SKM-1 (cell line): Measurements from ENCODE around the gene IRGQ.
"Not testable (repeated sequence)": the region's sequence is repeated elsewhere in the genome, so short reads cannot be mapped to it uniquely, and the experiment has no call there.

Experiments
- DNase-seq: peaks from one replicate; lab custom pipeline; 2025; ENCODE audit not compliant: unreplicated experiment; lab: John Stamatoyannopoulos, UW

Gene IRGQ, protein sequence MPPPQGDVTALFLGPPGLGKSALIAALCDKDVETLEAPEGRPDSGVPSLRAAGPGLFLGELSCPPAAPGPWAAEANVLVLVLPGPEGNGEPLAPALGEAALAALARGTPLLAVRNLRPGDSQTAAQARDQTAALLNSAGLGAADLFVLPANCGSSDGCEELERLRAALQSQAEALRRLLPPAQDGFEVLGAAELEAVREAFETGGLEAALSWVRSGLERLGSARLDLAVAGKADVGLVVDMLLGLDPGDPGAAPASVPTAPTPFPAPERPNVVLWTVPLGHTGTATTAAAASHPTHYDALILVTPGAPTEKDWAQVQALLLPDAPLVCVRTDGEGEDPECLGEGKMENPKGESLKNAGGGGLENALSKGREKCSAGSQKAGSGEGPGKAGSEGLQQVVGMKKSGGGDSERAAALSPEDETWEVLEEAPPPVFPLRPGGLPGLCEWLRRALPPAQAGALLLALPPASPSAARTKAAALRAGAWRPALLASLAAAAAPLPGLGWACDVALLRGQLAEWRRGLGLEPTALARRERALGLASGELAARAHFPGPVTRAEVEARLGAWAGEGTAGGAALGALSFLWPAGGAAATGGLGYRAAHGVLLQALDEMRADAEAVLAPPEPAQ

DNA sequence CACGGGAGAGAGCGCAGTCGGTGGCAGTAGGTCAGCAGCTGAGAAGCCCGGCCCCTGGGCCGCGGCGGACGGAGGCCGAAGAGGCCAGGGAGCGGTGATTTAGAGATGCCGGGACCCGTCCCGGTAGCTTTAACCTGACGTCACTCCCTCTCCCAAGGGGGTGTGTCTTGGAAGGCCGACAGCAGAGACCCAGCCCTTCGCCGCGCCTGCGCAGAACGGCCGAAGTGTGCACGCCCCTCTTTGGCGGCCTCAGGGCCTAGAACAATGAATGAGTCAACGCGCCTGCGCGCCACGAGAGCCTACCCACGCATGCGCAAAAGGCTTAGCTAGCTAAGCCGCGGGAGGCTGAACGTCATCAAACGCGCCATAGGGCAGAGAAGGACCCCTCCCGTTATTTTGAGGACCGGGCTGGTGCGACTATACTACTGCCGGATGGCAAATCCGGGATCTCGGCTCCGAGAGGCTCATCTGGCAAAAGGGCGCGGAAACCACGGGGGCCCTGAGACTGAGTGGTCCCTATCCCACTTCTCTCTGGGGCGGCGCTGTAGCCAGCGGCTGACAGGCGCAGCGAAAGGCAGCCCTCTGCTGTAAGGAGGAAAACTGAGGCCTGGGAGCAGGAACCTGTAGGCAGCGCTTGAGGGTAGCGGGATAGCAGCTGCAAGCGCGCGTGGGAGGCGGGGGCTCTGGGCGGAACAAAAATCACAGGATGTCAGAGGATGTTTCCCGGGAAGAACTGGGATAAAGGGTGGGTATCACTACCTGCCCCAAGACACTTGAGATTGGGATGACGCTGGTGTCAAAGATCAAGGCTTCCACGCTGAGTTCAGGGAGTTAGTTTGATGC is at the start of gene IRGQ, which contains the start of gene ZNF576:
TSS of gene IRGQ (minus strand) at position 136 of the 843 bp plus-strand sequence. CDS start 796 bp downstream, outside the sequence.
TSS of gene ZNF576 (plus strand) at position 597 of the 843 bp plus-strand sequence. CDS start 514 bp downstream, outside the sequence.
- peak; percentile 87 for DNase-seq

DNA sequence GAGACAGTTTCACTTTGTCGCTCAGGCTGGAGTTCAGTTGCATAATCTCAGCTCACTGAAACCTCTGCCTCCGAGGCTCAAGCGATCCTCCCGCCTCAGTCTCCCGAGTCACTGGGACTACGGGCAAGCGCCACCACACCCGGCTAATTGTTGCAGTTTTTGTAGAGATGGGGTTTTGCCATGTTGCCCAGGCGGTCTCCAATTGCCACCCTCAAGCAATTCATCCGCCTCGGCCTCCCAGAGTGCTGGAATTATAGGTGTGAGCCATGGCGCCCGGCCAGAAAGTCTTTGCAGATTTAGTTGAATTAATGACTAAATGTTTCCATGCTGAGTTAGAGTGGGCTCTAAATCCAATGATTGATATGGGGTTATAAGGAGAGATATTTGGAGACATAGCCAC is 48.2 kb upstream of the IRGQ start:
- no peak for DNase-seq

DNA sequence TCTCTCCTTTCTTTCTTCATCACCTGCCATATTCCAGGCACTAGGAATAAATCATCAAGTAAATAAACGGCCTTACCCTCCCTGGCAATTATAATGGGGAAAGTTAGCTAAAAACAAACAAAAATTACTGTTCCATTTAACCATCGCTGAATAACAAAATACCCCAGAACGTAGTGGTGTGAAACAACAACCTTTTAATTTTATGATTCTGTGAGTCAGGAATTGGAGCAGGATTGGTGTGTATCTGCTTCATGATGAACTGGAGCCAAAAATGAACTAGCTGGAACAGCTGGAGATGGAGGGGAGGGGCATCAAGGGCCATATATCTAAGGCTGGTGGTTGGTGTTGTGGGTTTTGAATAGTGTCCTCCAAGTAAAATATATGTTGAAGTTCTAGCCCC is 47.4 kb upstream of the IRGQ start:
- DNase-seq, result no peak

DNA sequence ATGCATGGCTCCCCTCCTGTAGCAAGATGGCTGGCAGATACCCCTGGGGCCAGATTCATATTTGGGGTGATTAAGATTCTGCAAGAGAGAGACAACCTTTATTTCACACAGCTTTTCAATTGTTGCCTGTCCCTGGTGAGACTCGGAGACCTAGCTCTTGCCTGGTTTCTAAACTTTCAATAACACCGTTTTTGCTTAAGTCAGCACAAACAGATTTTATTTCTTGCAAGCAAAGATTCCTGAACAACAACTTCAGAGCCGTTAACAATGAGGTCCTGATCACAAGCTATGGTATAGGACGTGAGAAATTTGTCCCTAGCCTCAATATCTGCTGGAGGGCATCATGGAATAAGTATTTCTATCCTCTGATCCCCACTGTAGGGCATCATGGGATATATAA is 46.6 kb upstream of the IRGQ start:
- no peak for DNase-seq

DNA sequence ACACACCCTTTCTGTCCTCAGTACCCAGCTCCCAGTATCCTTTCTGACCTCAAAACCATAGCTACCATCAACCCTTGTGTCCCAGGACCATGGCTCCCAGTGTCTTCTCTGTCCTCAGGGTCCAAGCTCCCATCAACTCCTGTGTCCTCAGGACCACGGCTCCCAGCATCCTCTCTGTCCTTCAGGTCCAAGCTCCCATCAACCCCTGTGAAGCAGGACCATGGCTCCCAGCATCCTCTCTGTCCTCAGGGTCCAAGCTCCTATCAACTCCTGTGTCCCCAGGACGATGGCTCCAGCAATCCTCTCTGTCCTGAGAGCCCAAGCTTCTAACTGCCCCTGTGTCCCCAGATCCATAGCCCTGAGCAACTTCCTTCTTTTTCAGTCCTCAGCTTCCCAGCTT is 45.4 kb upstream of the IRGQ start:
- DNase-seq, result no peak

DNA sequence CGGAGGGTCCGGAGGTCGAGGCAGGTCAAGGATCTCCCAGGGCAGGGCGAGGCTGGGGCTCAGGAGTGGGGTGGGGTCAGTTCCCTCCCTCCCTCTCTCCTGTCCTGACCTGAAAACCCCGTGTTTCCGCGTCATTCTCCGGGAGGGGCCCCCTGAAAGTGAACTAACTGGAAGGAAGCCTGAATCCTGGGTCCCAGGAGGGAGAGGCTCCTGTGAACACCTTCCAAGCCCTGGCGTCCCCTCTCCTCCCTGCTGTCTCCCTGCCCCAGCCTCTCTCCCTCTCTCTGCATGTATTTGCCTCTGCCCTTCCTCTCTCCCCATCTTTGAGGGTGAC is 44.5 kb upstream of the IRGQ start:
- DNase-seq, result no peak

DNA sequence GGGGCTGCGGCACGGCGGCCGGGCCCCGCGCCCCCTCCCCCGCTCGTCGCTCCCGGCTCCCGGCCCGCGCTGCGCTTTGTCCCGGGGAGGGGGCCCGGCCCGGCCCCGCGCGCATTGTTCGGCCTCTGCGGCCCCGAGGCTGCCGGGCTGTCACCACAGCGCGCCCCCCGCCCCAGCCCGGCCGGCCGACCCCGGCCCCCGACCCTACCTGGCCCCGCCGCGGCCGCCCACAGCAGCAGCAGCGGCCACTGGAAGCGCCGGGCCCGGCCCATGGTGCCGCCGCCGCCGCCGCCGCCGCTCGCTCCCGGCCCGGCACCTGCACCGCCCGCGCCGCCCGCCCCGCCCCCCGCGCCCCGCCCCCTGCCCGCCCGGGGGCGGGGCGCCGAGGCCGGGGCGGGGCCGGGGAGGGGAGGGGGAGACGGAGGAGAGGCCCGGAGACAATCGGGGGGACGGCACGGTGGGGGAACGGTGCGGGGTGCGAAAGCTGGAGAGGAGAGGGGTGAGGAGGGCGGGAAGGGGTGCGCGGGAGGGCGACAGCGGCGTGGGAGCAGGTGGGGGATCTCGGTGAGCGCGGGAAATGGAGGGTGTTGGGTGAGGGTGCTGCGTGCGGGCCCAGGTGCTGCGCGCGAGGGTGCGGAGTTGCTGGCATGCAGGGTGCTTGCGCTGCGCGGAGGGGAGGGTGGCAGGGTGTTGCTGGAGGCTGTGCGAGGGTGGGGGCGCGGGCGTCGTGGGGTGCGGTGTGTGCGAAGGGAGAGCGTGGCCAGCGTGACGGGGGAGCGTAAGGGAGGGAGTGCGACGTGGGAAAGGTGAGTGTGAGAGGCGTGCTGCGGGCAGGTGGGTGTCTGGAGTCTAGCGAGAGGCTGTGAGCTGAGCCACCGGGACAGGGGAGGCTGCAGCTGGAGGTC is 43.8 kb upstream of the IRGQ start, which contains the start of gene CADM4:
TSS of gene CADM4 (minus strand) at position 332 of the 905 bp plus-strand sequence. CDS start at position 272, 60 bp downstream.
- no peak for DNase-seq

DNA sequence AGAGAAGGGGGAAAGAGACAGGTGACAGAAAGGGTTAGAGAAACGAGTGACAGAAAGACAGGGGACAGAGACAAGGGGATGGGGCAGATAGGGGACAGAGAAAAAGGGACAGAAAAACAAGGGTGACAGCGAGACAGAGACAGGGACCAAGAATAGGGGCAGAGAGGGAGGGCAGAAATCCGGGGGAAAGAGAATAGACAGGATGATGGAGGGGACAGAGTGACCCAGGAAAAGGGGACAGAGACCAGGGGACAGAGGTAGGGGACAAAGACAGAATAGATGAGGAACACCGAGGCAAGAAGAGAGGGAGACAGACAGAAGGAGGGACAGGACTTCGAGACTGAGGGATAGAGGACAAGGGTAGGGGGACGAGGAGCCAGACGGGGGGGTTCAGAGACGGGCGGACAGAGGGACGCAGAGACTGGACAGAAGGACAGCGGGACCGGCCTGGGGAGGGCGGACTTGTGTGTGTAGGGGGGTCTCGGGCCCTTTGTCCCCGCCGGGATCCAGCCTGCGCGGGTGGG is 43.1 kb upstream of the IRGQ start:
- DNase-seq, result no peak

DNA sequence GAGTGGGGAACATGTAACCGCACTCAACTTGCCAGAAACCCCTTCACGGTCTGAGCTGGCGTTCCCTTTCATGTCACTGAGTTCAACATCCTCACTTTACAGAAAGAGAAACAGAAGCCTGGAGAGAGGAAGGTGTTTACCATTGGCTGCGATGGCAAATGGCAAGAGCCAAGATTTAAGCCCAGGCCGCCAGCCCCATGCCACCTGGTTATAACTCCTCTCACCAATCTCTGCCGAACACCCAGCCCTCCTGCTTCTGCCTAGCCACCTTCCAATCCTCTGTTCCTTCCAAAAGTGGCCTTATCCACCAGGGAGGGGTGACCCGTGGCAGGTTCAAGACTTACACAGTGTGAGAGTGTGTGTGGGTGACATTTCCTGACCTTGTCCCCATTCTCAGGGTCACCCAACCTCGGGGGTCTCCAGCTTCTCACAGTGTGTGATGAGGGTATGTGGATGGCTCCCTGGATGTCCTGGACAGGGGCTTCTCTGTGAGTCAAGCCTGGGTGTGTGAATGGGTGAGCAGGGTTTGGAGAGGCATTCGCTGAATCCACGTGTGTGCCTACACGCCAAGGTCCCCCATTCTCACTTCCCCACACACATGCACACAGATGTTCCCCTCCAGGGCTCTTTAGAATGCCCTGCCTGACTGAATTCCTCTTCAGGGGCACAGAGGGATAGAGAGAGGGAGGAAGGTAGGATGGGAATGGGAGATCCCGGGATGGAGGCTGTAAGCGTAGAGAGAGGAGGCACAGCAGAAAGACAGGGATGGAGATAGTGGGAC is 42.5 kb upstream of the IRGQ start:
- no peak for DNase-seq

DNA sequence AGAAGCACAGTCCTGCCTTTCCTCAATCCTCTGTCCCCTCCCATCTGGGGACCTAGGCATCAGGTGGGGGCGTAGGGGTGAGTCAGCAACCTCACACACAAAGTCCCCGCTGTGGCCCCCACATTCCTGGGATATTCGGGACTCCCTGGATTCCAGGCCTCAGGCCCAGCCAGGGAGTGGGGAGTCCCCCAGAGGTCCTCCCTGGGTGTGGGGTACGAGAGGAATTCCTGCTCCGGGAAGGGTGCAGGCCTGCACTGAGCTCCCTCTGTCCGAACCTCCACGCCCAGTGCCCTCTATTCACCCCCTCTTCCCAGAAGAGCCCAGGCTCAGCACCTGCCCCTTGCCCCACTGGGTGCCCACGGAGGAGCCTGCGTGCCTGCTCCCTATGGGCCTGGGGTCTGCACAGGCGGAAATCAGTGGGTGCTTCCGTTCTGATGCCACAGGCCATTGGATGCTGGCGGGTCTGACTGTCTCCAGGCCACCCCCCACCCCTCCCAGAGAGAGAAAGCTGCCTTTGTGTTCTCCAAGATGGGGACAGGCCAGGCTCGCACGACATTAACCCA is 40.3 kb upstream of the IRGQ start:
- no peak for DNase-seq

DNA sequence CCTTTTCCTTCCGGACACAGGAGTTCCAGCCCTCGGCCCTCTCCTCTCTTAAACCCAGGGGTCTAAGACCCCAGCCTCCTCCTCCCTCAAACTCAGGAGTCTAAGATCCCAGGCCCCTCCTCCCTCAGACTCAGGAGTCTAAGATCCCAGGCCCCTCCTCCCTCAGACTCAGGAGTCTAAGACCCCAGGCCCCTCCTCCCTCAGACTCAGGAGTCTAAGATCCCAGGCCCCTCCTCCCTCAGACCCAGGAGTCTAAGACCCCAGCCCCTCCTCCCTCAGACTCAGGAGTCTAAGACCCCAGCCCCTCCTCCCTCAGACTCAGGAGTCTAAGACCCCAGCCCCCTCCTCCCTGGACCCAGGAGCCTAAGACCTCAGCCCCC is 39.6 kb upstream of the IRGQ start:
- DNase-seq, result not testable (repeated sequence)

DNA sequence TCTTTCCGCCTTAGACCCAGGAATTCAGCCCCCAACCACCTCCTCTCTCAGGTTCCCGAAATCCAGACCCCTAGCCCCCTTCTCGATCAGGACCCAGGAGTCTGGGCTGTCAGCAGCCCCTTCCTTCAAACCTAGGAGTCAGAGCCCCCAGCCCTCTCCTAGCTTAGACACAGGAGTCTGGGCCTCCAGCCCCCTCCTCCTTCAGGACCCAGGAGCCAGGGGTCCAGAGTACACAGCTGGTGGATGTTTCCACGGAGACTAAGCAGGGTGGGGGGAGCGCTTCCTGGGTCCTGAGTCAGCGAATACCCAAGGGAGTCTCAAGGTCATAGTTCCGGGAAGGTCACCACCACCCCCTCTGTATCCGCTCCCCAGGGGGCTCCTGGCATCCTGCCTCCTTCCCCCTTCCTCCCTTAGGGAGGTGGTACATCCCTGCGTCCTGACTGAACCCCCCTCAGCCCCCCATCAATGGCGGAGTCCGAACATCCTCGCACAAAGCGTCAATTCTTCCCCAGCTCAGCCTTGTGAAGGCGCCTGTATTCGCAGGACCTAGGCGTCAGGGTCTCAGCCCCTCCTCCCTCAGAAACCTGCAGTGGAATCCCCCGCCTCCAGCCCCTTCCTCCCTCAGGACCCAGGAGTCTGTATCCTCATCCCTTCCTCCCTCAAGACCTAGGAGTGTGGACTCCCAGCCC is 39.1 kb upstream of the IRGQ start:
- DNase-seq, result no peak

DNA sequence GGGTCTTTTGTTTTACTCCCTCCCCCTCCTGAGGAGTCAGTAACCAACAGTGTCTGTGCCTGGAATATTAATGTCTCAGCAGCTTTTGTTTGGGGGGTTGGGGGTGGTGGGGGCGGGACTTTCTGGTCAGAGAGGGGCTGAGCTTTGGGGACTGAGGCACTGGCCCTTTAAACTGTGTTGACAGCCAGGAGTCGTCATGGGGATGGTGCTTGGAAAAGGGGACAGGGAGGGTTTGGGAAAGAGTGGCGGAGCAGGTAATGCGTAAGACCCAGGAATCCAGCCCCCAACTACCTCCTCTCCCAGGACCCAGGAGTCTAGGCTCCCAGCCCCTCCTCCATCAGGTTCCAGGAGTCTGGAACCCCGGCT is 38.6 kb upstream of the IRGQ start:
- no peak for DNase-seq

DNA sequence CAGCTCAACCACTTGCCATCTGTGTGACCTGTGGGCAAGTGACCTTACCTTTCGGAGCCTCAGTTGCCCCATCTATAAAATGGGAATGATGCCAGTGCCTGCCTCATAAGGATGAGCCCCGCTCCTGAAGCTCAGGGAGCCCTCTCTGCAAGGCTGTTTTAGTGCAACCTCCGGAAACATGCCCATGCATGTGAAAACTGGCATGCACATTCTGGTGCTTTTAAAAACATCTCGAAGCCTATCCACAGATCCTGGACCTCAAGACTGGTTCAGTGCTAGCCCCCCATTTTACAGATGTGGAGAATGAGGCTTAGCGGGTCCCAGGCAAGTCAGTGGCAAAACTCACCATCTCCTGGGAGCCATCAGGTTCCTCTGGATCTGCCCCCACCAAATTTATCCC is 38.1 kb upstream of the IRGQ start:
- DNase-seq, result no peak

DNA sequence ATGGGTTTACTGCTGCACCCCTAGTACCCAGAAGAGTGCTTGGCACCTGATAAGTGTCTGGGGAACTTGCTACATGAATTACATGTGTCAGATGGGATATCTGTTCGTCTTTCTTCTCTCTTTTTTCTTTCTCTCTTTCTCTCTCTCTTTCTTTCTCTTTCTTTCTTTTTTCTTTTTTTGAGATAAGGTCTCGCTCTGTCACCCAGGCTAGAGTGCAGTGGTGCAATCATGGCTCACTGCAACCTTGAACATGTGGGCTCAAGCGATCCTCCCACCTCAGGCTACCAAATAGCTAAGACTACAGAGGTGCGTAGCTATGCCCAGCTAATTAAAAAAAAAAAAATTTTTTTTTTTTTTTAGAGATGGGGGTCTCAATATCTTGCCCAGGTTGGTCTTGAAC is 37.6 kb upstream of the IRGQ start:
- DNase-seq, result no peak

DNA sequence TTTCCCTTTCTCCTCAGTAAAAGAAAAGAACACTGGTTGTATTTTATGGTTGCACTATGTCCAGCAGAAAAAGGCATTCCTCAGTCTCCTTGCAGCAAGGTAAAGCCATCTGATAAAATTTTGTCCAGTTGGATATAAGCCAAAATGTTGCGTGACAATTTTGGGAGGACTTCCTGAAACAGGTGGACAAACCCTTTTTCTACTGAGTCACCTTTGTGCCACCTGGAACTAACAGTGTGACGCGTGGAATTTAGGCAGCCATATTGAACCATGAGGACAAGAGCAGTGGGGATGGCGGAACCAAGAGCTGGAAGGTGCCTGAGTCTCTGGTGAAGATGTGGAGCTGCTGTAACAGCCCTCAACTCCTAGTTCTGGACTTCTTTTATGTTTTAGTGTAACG is 35.6 kb upstream of the IRGQ start:
- DNase-seq, result no peak

DNA sequence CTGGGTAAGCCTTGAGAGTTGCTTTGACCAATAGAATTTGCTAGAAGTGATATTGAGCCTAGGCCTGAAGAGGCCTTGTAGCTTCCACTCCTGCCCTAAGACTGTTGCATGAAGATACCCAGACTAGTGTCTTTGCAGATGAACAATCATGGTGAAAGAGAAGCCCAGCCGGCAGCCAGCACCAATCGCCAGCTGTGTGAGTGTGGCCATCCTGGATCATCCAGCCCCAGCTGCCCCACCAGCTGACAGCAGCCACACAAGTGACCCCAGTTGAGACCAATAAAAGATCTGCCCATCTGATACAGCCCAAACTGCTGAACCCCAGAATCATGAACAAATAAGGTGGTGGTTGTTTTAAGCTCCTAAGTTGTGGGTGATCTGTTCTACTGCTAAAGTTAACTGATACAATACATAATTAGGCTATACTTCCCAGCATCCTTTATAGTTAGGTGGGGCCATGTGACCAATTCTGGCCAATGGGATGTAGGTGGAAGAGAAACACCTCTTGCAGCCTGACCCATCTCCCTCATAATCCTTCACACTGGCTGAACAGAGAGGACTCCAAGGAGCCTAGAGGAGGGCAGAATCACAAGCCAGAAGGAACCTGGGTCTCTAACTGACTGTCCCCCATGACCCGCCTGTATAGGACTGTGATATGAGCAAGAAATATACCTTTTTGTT is 32.9 kb upstream of the IRGQ start:
- no peak for DNase-seq

DNA sequence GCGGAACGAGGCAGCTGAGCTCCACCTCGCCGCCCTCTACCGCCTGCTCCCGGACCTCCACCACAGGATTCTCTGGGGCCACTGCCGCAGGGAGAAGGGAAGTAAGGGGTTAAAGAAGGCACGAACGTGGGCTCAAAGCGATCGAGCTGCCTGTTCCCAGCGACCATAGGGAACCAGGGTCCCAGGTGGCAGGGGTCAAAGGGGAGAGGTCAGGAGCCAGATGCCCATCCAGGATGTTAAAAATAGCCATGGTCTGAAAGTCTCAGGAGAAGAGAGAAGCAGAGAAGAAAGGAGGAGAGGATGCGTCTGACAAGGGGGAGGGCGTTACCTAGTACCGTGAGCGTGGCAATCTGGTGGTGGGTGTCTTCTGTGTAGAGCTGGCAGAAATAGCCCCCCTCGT is 30.9 kb upstream of the IRGQ start:
- no peak for DNase-seq
